Measurements from ENCODE around the gene SFXN2.

SFXN2 gene

GRCh38 chr10:102735065-102735562 is 20.7 kb downstream of the SFXN2 start:
- peaks cover 56% of the 10 kb centered on the region for H3K36me3 ChIP-seq (ENCODE audit: control insufficient read depth, low read length)

DNA sequence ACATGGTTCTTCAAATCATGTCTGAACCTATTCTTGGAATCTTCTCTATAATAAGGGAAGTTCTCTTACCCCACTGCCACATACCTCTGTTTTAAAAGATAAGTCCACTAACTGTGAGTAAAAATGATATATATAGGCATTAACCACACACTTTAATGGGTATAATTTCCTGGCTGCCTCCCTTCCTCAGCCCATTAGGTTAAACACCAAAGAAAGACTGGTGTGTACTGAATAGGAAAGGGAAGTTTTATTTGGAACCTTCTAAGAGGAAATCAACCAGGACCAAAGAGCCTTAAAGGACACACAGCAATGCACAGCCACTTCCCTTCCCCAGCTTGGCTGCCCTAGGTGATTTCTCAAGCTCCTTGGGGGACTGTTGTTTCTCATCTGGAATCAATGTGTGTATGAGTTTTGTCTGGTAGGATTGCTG is 24.3 kb downstream of the SFXN2 start:
- Histone ChIP-seq H4K20me1 (ENCODE audit: control insufficient read depth, insufficient read depth, low read depth, low read length) (no peaks in the 10 kb centered on the region), H3K27ac (ENCODE audit: low read depth, low read length) (no peak overlapping the region), H3K4me1 (ENCODE audit: control insufficient read depth, low read length) (peaks cover 22% of the 10 kb centered on the region), H3K9me3 (ENCODE audit: control insufficient read depth, insufficient read depth, low read length) (no peaks in the 10 kb centered on the region), H3F3A (ENCODE audit: control insufficient read depth, insufficient read depth) (peaks cover 15% of the 10 kb centered on the region), H3K79me2 (ENCODE audit: control insufficient read depth, low read length) (no peaks in the 10 kb centered on the region), H3K4me3 (ENCODE audit: low read length) (no peak overlapping the region), H3K36me3 (ENCODE audit: control insufficient read depth, low read length) (peaks cover 27% of the 10 kb centered on the region), H3K4me2 (ENCODE audit: low read length) (no peak overlapping the region), H3K9me2 (replicated peaks; ENCODE audit: control insufficient read depth, low read length) (no peaks in the 10 kb centered on the region; the same call in 1 of the 2 replicates), H3K27me3 (ENCODE audit: control insufficient read depth, low read length) (no peaks in the 10 kb centered on the region)
- TF ChIP-seq CTCF (IDR thresholded peaks at IDR 0.05; ENCODE audit: low read depth, low read length, poor library complexity, severe bottlenecking) (no peak), EZH2phosphoT487 (IDR thresholded peaks at IDR 0.05; ENCODE audit: borderline replicate concordance, low read length) (no peak)

More at GRCh38 chr10:102735065-102735562, 20.7 kb downstream of the SFXN2 start:
- Histone ChIP-seq H3K79me2 (ENCODE audit: control insufficient read depth, low read length) (no peaks in the 10 kb centered on the region), H3K4me3 (ENCODE audit: low read length) (no peak overlapping the region), H3F3A (ENCODE audit: control insufficient read depth, insufficient read depth) (peaks cover 7% of the 10 kb centered on the region; the same call in 1 of the 2 replicates), H3K27ac (ENCODE audit: low read depth, low read length) (no peak overlapping the region), H3K4me2 (ENCODE audit: low read length) (no peak overlapping the region), H3K9me2 (replicated peaks; ENCODE audit: control insufficient read depth, low read length) (no peaks in the 10 kb centered on the region), H3K27me3 (ENCODE audit: control insufficient read depth, low read length) (no peaks in the 10 kb centered on the region), H3K9me3 (ENCODE audit: control insufficient read depth, insufficient read depth, low read length) (no peaks in the 10 kb centered on the region), H4K20me1 (ENCODE audit: control insufficient read depth, insufficient read depth, low read depth, low read length) (no peaks in the 10 kb centered on the region), H3K4me1 (ENCODE audit: control insufficient read depth, low read length) (peaks cover 4% of the 10 kb centered on the region)
- TF ChIP-seq EZH2phosphoT487 (IDR thresholded peaks at IDR 0.05; ENCODE audit: borderline replicate concordance, low read length) = no peak
- no peak for TF ChIP-seq CTCF (IDR thresholded peaks at IDR 0.05; ENCODE audit: low read depth, low read length, poor library complexity, severe bottlenecking)

DNA sequence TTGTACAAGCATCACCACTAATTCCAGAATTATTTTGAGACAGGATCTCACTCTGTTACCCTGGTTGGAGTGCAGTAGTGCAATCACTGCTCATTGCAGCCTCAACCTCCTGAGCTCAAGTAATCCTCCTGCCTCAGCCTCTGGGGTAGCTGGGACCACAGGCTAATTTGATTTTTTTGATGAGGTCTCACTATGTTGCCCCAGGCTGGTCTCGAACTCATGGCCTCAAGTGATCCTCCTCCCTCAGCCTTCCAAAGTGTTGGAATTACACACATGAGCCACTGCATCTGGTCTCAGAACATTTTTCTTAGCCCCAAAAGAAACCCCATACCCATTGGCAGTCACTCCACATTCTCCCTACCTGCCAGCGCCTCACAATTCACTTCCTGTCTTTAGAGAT is 25.8 kb downstream of the SFXN2 start:
- Histone ChIP-seq H3K27ac (ENCODE audit: low read depth, low read length) (no peak overlapping the region), H3K36me3 (ENCODE audit: control insufficient read depth, low read length) (peaks cover 14% of the 10 kb centered on the region; the same call in 1 of the 2 replicates)

More for the DNA sequence above, 25.8 kb downstream of the SFXN2 start:
- Histone ChIP-seq H3K4me3 (ENCODE audit: low read length) (no peak overlapping the region), H3K79me2 (ENCODE audit: control insufficient read depth, low read length) (peaks cover 15% of the 10 kb centered on the region), H3F3A (ENCODE audit: control insufficient read depth, insufficient read depth) (peaks cover 15% of the 10 kb centered on the region), H3K27me3 (ENCODE audit: control insufficient read depth, low read length) (no peaks in the 10 kb centered on the region), H3K9me2 (replicated peaks; ENCODE audit: control insufficient read depth, low read length) (no peaks in the 10 kb centered on the region; the same call in 1 of the 2 replicates), H3K9me3 (ENCODE audit: control insufficient read depth, insufficient read depth, low read length) (no peaks in the 10 kb centered on the region), H3K4me1 (ENCODE audit: control insufficient read depth, low read length) (peaks cover 30% of the 10 kb centered on the region), H3K4me2 (ENCODE audit: low read length) (no peak overlapping the region), H4K20me1 (ENCODE audit: control insufficient read depth, insufficient read depth, low read depth, low read length) (no peaks in the 10 kb centered on the region)
- no peak for TF ChIP-seq CTCF (IDR thresholded peaks at IDR 0.05; ENCODE audit: low read depth, low read length, poor library complexity, severe bottlenecking)
